ENCODE results near the gene PRR15L. TPM values are rescaled to one million over a fixed set of nuclear protein-coding genes. Genes with fewer than 3 reads are reported as not detected.

Gene PRR15L
- not detected in 2 replicates for total RNA-seq

GRCh38 chr17:47957591-47958490 lies at the start of gene PRR15L:
TSS of gene PRR15L (minus strand) at chr17:47957883. CDS start at chr17:47953234, 4,649 bp downstream.

DNA sequence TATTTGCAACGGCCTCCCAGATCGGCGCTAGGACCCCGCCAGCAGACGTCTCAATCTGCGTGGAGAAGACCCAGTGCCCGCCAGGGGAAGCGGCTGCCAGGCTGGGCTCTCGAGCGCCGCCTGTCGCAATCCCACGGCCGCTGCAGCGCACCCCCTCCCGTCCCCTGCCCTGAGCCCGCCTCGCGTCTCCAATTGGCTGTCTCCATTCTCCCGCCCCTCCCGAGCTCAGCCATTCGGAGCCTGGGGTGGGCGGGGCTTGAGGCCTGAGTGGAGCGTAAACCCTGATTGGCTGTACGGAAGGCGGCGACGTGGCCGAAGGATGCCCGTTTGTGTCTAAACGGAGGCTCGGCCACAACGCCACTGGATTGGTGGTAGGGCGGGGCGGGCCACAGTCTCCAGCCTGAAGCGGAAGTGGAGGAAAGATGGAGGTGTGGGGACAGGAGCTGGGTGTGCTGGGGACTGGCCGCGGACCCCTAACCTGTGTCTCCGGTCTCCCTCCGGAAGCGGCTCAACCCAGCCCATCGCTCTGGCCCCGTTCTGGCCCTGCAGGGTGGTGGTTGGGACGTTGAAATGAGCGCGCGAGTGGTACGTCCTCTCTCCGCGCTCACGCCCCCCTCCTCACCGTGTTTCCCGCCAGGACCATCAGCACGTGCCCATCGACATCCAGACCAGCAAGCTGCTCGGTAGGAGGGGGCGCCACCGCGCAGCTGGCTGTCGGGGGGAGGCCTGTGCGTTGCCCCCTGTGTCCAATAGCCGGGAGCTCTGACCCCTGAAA lies 13.2 kb upstream of the PRR15L start, which contains the start of gene CDK5RAP3:
TSS of gene CDK5RAP3 (plus strand) at position 389 of the 775 bp plus-strand sequence. CDS start at position 423, 34 bp downstream.

DNA sequence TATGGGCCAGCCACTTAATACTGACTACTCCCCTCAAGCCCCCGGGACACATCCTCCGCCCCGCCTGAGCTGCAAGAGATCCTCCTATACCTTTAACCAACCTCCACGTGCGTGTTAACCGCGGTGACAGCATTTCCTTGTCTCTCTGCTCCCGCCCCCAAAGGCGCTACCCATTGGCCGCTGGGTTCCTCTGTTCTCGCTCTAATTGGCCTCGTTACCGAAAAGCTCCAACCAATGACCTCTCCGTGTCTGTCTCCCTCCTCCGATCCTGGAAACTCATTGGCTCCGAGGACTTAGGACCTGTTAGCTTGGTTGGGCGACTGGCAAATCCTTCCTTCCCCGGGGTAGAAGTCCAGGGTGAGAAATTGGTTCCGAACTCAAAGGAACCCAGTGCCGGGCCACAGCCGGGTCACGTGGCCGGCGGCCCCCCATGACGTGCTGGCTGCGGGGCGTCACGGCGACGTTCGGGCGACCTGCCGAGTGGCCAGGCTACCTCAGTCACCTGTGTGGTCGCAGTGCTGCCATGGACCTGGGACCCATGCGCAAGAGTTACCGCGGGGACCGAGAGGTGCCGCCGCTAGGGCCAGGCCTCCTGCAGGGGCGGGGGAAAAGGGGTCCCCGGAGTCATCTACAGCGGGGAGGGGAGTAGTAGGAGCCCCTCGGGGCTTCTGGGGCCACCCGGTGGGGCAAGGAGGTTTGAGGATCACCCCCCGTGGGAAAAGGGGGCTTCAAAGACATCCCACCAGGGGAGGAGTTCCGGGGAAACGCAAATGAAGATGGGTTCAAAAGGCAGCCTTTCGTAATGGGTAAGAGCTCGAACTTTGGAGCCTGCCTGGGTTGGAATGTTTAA lies 16.2 kb downstream of the PRR15L start, which contains the start of gene PNPO:
TSS of gene PNPO (plus strand) at position 326 of the 850 bp plus-strand sequence. CDS start at position 431, 105 bp downstream.

Other genes starting within 250 kb of the PRR15L start
- gene TBX21, start 224.6 kb downstream of the PRR15L start, total RNA-seq, result under 0.01 TPM in 1 of 2 replicates, not detected in the other
- gene OSBPL7, start 136.1 kb downstream of the PRR15L start, total RNA-seq, result 5.7 and 11.5 TPM in 2 replicates
- 12.5 and 12.8 TPM in 2 replicates for gene MRPL10, start 126.3 kb downstream of the PRR15L start, total RNA-seq
- gene LRRC46, start 126.2 kb downstream of the PRR15L start, total RNA-seq, result 0.16 TPM in 1 of 2 replicates, not detected in the other
- gene SCRN2, start 116.6 kb downstream of the PRR15L start, total RNA-seq, result 33.5 and 44.7 TPM in 2 replicates
- 0.49 and 5.1 TPM in 2 replicates for gene SP6, start 106.7 kb downstream of the PRR15L start, total RNA-seq
- 0.65 and 2.3 TPM in 2 replicates for gene SP2, start 61.6 kb downstream of the PRR15L start, total RNA-seq
- gene PNPO, start 16.3 kb downstream of the PRR15L start, total RNA-seq, result 14.4 and 19.7 TPM in 2 replicates
- gene CDK5RAP3, start 13.2 kb upstream of the PRR15L start, total RNA-seq, result 54.6 and 76.5 TPM in 2 replicates
- 9.1 and 11.0 TPM in 2 replicates for gene COPZ2, start 79.9 kb upstream of the PRR15L start, total RNA-seq
- 71.2 and 374 TPM in 2 replicates for gene NFE2L1, start 90.5 kb upstream of the PRR15L start, total RNA-seq
- gene CBX1, start 143.6 kb upstream of the PRR15L start, total RNA-seq, result 33.8 and 58.0 TPM in 2 replicates
- gene SNX11, start 149.9 kb upstream of the PRR15L start, total RNA-seq, result 10.8 and 19.4 TPM in 2 replicates

All from bladder microvascular endothelial cell (primary cell).